NCI-H345 treated with DMSO at 0.1 percent for 48 hours (cell line): ENCODE data around the gene FLT1.

Experiments
- DNase-seq: peaks from one replicate; lab custom pipeline; 2025; ENCODE audit not compliant: unreplicated experiment; lab: John Stamatoyannopoulos, UW

FLT1 gene

GRCh38 chr13:28252547-28252946 lies 242.4 kb downstream of the FLT1 start:
- DNase-seq = no peak

- DNase-seq = no peak
These were observed 243.5 kb downstream of the FLT1 start for GRCh38 chr13:28251466-28251865.

DNA sequence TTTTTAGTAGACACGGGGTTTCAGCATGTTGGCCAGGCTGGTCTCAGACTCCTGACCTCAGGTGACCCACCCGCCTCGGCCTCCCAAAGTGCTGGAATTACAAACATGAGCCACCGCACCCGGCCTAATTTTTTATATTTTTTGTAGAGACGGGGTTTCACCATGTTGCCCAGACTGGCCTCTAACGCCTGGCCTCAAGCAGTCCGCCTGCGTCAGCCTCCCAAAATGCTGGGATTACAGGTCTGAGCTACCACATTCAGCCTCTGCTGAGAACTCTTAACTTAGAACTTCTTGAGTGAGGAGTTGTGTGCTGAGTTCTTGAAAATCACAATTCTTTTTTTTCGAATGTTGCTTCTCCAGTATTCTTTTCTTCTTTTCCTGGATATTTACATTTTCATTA lies 244.4 kb downstream of the FLT1 start:
- no peak for DNase-seq
